Measurements from ENCODE around the gene FBXW8.

FBXW8 gene

GRCh38 chr12:117036547-117036946 is 125.8 kb downstream of the FBXW8 start:
- DNase-seq (ENCODE audit: low read depth in 1 of 2, low spot score in 1 of 2) = no peak

- no peak for DNase-seq (ENCODE audit: low read depth in 1 of 2, low spot score in 1 of 2)
Measured at GRCh38 chr12:117037289-117038022, 126.7 kb downstream of the FBXW8 start.

GRCh38 chr12:117038023-117038680 is 127.4 kb downstream of the FBXW8 start:
- DNase-seq (ENCODE audit: low read depth in 1 of 2, low spot score in 1 of 2) = no peak

DNA sequence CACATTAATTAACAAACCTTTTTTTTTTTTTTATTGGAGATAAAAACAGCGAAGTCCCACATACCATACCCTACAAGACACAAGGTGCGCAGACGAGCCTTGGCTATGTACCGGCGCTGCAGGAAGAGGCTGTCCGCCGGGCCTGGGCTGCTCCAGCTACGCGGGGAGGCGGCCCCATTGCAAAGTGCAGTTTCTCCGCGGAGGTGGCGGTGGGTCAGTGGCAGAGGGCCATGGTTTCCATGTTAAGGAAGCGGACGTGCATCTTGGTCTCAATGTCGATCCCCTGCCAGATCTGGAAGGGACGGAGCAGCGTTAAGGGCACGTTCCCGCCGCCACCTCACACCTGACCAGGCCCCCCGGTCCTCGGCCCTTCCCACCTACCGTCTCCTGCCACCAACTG is 128.2 kb downstream of the FBXW8 start:
- no peak for DNase-seq (ENCODE audit: low read depth in 1 of 2, low spot score in 1 of 2)

DNA sequence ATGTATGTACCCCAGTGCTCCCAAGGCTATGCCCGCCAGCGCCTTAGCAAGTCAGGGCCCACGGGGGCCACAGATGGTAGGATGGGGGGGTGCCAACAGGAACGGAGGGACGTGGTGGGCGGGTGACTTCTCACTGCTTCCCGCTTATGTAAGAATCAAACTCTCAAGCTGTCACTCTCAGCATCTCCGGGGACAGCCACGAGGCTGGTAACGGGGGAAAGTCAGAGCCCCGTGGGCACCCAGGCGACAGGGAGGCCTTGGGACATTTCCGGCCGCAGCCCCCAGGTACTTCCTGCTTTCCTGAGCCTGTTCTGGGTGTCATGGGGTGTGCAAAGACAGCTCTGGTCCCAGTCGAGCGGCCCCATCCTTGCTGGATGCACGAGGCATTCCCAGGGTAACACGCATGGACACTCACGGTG is 129.2 kb downstream of the FBXW8 start:
- DNase-seq (ENCODE audit: low read depth in 1 of 2, low spot score in 1 of 2) = no peak

- DNase-seq (ENCODE audit: low read depth in 1 of 2, low spot score in 1 of 2) = no peak
Measured at GRCh38 chr12:117040496-117040895, 129.7 kb downstream of the FBXW8 start.

DNA sequence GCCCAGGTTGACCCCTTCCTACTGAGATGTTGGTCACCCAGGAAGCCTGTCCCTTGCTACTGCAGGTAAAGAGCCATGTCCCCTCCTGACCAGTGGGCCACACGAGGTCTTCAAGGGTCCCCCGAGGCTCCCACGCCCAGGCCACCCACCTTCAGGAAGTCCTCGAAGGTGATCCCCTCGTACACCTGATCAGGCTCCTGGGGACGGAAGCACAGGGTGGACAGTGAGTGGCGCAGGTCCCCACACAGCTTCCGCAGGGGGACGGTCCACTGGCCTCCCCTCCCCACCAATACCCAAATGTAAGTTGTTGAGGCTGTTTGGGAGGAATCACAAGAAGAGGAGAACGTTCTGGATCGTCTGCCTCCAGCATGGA is 131.0 kb downstream of the FBXW8 start:
- DNase-seq (ENCODE audit: low read depth in 1 of 2, low spot score in 1 of 2) = no peak

- no peak for DNase-seq (ENCODE audit: low read depth in 1 of 2, low spot score in 1 of 2)
Measured at GRCh38 chr12:117042171-117042842, 131.6 kb downstream of the FBXW8 start.

DNA sequence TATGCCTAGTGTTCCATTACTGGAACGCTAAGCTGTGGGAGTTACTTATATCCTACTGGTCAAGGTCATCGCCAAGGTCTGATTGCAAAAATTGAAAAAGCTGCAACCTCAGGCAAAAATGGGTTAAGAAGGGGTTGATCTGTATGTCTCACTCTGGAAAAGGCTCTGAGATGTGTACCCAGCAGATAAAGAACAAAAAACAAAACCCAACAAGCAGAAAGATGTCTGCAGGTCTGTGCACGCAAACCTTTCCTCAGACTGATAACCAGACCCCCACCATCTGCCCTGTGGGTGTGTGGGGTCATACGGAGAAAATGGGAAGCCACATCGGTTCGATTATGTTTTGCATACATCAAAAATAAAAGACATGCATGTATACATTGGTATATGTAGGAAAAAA is 132.1 kb downstream of the FBXW8 start:
- DNase-seq (ENCODE audit: low read depth in 1 of 2, low spot score in 1 of 2) = no peak

DNA sequence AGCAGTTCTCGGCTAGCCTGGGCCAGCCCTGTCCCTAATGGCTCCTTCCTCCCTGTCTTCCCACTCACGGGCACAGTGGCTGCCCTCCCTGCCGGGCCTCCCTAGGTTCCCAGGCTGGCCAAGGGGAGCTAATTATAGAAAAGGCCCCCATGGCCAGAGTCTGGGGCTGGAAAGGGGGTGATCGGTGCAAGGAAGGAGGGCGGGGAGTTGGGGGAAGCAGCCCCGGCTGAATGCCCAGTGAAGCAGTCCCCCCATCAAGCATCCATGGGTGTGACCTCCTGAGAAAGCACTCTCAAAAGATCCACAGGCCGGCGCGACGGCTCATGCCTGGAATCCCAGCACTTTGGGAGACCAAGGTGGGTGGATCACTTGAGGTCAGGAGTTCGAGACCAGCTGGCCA is 133.6 kb downstream of the FBXW8 start:
- no peak for DNase-seq (ENCODE audit: low read depth in 1 of 2, low spot score in 1 of 2)

GRCh38 chr12:117044790-117045159 is 134.0 kb downstream of the FBXW8 start:
- DNase-seq (ENCODE audit: low read depth in 1 of 2, low spot score in 1 of 2) = no peak

- no peak for DNase-seq (ENCODE audit: low read depth in 1 of 2, low spot score in 1 of 2)
Measured at GRCh38 chr12:117045160-117046010, 134.6 kb downstream of the FBXW8 start.

DNA sequence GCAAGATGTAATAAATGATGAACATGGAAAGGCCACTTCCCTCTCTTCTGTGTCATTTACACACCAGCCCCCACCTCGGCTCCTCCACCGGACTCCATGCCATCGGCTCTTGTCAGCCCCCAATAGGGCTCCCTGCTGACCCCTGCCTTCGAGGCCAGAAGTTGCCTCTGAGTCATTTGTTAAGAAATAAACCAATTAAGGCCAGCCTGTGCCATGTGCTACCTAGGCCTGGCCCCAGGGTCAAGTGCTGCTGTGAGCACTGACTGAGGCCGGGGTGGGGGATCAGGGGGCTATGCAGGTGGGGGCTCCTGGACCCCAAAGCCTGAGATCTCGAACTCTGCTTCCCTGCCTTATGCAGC is 135.2 kb downstream of the FBXW8 start:
- no peak for DNase-seq (ENCODE audit: low read depth in 1 of 2, low spot score in 1 of 2)

DNA sequence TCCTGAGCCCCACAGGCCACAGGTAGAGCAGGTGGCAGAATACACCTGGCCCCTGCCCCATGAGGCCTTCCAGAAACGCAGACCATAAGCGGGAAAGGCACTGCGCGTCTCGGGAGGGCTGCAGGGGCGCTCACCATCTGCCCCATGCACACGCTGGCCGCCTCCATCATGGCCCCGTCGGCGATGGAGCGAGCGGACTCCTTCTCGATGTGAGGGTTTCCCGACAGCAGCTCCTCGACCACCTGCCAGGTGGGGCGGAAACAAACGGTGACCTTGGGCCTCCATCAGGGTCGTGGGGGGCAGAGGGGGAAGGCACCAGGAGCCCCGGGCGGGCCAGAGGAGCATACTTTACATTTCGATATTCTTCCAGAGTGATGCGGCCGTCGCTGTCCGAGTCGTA is 135.7 kb downstream of the FBXW8 start:
- no peak for DNase-seq (ENCODE audit: low read depth in 1 of 2, low spot score in 1 of 2)

DNA sequence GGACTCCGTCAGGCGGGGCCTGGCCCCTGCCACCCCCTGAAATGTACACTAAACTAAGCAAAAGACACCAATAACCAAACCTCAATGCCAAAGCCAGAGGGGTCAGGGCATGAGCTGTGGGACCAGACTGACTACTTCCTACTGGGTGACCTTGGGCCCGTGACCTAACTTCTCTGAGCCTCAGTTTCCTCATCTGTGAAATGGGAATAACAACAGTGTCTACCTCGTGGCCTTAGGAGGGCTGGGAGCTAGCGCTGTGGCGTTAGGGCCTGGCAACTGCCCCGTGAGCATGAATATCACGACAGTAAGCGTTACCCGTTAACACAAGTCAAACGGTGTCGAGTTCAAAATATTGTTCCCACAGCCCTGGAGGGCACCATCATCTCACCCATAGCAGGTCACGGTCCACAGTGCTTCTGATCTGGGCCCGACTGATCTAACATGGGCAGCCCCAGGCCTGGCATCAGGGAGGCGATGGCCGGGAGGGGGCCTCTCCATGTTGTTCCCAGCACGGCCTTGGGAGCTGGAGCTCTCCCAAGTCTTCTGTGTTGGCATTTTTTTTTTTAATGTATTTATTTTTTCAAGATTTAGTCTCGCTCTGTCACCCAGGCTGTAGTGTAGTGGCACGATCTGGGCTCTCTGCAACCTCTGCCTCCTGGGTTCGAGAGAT is 136.2 kb downstream of the FBXW8 start:
- DNase-seq (ENCODE audit: low read depth in 1 of 2, low spot score in 1 of 2) = no peak

DNA sequence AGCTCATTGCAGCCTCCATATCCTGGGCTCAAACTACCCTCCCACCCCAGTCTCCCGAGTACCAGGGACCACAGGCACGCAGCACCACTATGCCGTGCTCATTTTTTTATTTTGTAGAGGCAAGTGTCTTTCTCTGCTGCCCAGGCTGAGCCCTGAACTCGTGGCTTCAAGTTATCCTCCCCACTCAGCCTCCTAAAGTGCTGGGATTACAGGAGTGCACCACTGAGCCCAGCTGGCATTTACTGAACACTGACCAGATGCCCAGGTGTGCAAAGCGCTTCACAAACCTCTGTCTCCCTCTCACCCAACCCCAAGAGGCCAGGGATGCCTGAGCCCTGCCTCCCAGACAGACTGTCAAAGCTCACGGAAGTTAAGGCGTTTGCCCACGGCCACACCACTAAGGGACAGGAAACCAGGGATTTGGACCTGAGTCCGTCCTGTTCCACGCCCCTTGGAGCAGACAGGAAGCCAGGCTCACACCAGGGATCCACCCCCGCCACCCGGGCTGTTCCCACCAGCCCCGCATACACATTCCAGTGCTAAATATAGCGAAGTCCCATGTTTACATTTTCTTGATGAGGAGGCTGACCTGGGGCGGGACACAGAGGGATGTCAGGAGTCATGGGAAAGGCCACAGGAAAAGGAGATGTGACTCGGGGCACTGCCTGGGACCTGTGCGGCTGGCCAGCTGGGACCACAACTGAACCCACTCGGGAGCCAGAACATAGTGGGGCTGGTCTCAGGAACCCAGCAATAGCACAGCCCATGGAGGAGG is 137.2 kb downstream of the FBXW8 start:
- no peak for DNase-seq (ENCODE audit: low read depth in 1 of 2, low spot score in 1 of 2)

- no peak for DNase-seq (ENCODE audit: low read depth in 1 of 2, low spot score in 1 of 2)
Measured at GRCh38 chr12:117048585-117048904, 137.8 kb downstream of the FBXW8 start.

DNA sequence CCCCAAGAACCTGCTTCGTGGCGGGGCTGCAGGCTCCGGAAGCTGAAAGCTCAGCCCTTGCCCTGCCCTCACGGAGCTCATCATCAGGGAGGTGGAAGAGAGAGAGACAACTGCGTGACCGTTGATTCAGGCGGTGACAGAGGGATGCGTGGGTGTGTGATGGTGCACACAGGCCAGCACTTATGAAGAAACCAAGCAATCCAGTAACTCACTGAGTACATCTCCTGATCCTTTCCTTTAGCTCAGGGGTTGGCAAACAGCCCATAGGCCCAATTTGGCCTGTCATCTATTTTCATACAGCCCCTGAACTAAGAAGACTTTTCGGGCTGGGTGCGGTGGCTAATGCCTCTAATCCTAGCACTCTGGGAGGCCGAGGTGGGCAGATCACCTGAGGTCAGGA is 138.5 kb downstream of the FBXW8 start:
- no peak for DNase-seq (ENCODE audit: low read depth in 1 of 2, low spot score in 1 of 2)

- no peak for DNase-seq (ENCODE audit: low read depth in 1 of 2, low spot score in 1 of 2)
Measured at GRCh38 chr12:117050060-117050459, 139.3 kb downstream of the FBXW8 start.

DNA sequence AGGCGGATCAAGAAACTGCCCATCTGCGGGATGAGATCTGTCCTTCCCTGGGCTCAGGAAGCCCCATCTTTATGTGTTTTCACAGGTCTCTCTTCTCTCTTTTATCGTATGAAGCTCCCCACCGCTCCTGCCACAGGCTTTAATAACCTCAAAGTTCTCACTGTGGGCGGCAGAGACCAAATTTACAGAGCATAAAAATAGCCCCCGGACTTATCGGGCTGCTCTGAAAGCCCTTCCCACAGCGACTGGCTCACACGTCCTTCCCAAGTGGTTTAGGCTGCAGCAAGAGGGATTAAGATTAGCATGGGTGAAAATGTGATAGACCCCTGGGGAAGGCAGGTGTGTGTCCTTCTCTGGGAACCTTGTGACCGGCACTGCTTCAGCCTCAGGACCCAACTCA is 140.6 kb downstream of the FBXW8 start:
- no peak for DNase-seq (ENCODE audit: low read depth in 1 of 2, low spot score in 1 of 2)

All from activated T-helper 1 cell treated with anti-CD3 and anti-CD28 coated beads, Interleukin-2, amount 50 U/mL, for 16 hours (primary cell).